ENCODE results near the gene SLIT1.
A peak's percentile ranks its signal among the peaks of the same experiment; 100 is the strongest.

The SLIT1 gene

DNA sequence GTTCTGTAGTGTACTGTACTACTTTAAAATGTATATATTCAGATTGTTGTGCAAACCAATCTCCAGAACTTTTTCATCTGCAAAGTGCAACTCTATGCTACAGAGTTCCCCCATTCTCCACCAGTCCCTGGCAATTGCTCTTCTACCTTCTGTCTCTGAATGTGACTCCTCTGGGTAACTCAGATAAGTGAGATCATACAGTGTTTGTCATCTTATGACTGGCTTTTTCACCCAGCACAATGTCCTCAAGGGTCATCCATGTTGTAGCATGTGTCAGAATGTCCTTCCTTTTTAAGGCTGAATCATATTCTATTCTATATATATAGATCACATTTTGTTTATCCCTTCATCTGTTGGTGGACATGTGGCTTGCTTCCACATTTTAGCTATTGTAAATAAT is 10.8 kb downstream of the SLIT1 start:
- Histone ChIP-seq H3K4me3 (ENCODE audit: low read depth, low read length) (no peak overlapping the region), H3K27ac (no peak overlapping the region), H3K4me2 (ENCODE audit: low read length) (no peak overlapping the region), H3K36me3 (ENCODE audit: control insufficient read depth, insufficient read depth, low read length) (no peaks in the 10 kb centered on the region), H3K9ac (no peak overlapping the region), H2AFZ (no peak overlapping the region), H3K9me3 (ENCODE audit: control insufficient read depth, low read length) (no peaks in the 10 kb centered on the region), H3K79me2 (no peaks in the 10 kb centered on the region), H3K4me1 (no peaks in the 10 kb centered on the region), H3K27me3 (ENCODE audit: control insufficient read depth, insufficient read depth, low read length) (no peaks in the 10 kb centered on the region)
- TF ChIP-seq, protein P1, sequence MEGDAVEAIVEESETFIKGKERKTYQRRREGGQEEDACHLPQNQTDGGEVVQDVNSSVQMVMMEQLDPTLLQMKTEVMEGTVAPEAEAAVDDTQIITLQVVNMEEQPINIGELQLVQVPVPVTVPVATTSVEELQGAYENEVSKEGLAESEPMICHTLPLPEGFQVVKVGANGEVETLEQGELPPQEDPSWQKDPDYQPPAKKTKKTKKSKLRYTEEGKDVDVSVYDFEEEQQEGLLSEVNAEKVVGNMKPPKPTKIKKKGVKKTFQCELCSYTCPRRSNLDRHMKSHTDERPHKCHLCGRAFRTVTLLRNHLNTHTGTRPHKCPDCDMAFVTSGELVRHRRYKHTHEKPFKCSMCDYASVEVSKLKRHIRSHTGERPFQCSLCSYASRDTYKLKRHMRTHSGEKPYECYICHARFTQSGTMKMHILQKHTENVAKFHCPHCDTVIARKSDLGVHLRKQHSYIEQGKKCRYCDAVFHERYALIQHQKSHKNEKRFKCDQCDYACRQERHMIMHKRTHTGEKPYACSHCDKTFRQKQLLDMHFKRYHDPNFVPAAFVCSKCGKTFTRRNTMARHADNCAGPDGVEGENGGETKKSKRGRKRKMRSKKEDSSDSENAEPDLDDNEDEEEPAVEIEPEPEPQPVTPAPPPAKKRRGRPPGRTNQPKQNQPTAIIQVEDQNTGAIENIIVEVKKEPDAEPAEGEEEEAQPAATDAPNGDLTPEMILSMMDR (IDR thresholded peaks at IDR 0.05), result no peak

DNA sequence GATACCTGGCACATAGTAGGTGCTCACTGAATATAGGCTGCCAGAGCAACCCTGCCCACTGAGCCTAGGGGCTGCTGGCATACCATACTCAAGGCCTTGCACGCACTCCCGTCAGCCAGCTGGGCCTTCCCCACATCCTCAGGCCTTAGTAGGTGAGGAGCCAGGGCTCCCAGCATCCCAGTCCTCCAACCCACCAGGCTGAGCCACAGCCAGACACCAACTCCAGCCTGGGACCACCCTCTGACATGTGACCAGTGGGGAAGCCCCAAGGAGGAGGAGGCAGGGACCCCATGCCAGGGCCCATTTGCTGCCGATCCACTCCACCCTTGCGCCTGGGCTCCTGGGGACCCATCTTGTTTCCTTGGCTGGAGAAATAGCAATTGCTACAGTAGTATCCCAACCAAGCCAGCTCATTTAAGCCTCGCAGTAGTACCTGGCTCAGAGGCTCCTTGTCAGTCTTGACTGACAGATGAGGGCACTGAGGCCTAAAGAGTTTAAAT is 11.4 kb downstream of the SLIT1 start:
- Histone ChIP-seq H3K4me1 (no peaks in the 10 kb centered on the region), H3K9me3 (ENCODE audit: control insufficient read depth, low read length) (no peaks in the 10 kb centered on the region), H2AFZ (no peak overlapping the region), H3K79me2 (no peaks in the 10 kb centered on the region), H3K4me3 (ENCODE audit: low read depth, low read length) (no peak overlapping the region), H3K27ac (no peak overlapping the region), H3K27me3 (ENCODE audit: control insufficient read depth, insufficient read depth, low read length) (no peaks in the 10 kb centered on the region), H3K36me3 (ENCODE audit: control insufficient read depth, insufficient read depth, low read length) (no peaks in the 10 kb centered on the region), H3K4me2 (ENCODE audit: low read length) (no peak overlapping the region), H3K9ac (no peak overlapping the region)
- TF ChIP-seq, protein P1 (IDR thresholded peaks at IDR 0.05), result no peak

DNA sequence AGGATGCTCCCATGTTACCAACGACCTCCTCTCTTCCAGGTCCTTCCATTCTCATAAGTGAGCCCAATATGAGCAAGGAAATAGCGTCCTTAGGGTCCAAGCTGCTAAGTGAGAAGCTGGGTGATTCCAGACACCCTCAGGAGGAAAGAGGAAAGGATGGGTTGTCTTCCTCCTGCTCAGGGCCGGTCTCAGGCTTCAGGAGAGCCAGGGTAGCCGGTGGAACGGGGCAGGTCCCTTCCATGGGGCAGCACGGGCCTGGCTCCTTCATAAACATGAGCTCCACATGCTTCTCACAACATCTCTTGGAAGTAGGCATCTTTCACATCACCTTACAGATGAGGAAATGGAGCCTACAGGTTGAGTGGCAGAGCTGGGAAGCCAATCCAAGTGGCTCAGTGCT is 12.7 kb downstream of the SLIT1 start:
- H3K27me3 ChIP-seq (ENCODE audit: control insufficient read depth, insufficient read depth, low read length), result no peaks in the 10 kb centered on the region
- no peaks in the 10 kb centered on the region for H3K79me2 ChIP-seq
- H3K36me3 ChIP-seq (ENCODE audit: control insufficient read depth, insufficient read depth, low read length), result no peaks in the 10 kb centered on the region
- H3K9me3 ChIP-seq (ENCODE audit: control insufficient read depth, low read length), result no peaks in the 10 kb centered on the region
- no peaks in the 10 kb centered on the region for H3K4me1 ChIP-seq
- H3K4me3 ChIP-seq (ENCODE audit: low read depth, low read length), result no peak overlapping the region
- no peak overlapping the region for H3K4me2 ChIP-seq (ENCODE audit: low read length)
- no peak overlapping the region for H3K9ac ChIP-seq
- H3K27ac ChIP-seq, result no peak overlapping the region
- no peak overlapping the region for H2AFZ ChIP-seq
- TF ChIP-seq, protein P1 (IDR thresholded peaks at IDR 0.05), result no peak

DNA sequence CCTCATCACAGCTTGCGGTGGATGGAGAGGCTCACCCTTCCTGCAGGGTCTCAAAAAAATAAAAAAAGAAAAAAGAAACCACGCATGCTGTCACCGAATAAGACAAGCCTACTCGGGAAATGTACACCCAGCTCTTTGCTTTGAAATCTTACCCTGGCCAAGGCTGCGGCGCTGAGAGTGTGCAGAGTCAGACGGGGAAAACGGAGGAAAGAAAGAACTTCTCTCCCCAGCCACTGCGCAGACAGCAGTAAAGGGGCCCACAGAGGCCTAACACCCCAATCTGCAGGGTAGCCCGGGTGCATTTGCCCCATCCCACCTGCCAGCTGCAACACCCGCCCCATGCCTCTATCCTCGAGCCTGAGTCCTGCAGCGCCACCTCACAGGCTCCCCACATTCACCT is 14.8 kb downstream of the SLIT1 start:
- no peaks in the 10 kb centered on the region for H3K9me3 ChIP-seq (ENCODE audit: control insufficient read depth, low read length)
- H3K27ac ChIP-seq, result no peak overlapping the region
- no peaks in the 10 kb centered on the region for H3K4me1 ChIP-seq
- H2AFZ ChIP-seq, result peak overlapping the region; percentile 76
- no peaks in the 10 kb centered on the region for H3K27me3 ChIP-seq (ENCODE audit: control insufficient read depth, insufficient read depth, low read length)
- TF ChIP-seq, protein P1 (IDR thresholded peaks at IDR 0.05), result no peak
- H3K4me3 ChIP-seq (ENCODE audit: low read depth, low read length), result no peak overlapping the region
- H3K9ac ChIP-seq, result no peak overlapping the region
- no peaks in the 10 kb centered on the region for H3K36me3 ChIP-seq (ENCODE audit: control insufficient read depth, insufficient read depth, low read length)
- H3K4me2 ChIP-seq (ENCODE audit: low read length), result no peak overlapping the region
- no peaks in the 10 kb centered on the region for H3K79me2 ChIP-seq

DNA sequence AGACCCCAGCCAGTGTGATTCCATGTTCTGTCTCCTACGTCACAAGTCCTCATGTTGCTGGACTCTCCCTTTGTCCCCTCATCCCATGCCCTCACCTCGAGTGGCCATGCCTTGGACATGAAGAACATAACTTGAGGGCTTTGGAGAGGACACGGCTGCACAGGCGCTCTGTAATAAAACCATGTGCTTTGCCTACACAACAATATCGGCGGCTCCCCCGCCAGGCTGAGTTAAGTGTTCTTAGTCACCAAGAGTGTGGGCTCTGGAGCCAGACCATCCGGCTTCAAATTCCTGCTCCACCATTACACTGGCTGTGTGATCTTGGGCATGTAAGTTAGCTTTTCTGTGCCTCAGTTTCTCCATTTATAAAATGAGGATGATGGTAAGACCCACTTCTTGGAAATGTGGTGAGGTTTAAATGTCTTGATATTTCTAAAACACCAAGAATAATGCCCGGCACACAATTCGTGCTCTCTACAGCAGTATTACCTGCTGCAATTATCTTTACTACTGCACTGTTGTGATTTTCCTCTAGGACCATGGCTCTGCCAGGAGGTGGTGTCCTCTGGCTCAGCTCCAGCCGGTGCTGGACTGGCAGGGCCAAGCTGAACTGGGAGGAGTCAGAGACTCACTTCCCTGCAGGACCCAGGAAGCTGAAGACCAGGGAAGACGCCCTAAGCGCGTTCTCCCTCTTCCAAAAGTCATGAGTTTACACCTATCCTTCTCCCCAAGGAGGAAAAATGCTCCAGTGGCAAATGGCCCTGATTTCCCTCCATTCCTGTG is 15.7 kb downstream of the SLIT1 start:
- H3K9me3 ChIP-seq (ENCODE audit: control insufficient read depth, low read length), result no peaks in the 10 kb centered on the region
- H3K79me2 ChIP-seq, result no peaks in the 10 kb centered on the region
- no peak overlapping the region for H3K9ac ChIP-seq
- H3K27ac ChIP-seq, result no peak overlapping the region
- H3K4me3 ChIP-seq (ENCODE audit: low read depth, low read length), result no peak overlapping the region
- no peaks in the 10 kb centered on the region for H3K27me3 ChIP-seq (ENCODE audit: control insufficient read depth, insufficient read depth, low read length)
- TF ChIP-seq, protein P1 (IDR thresholded peaks at IDR 0.05), result peak; percentile 7
- no peak overlapping the region for H3K4me2 ChIP-seq (ENCODE audit: low read length)
- no peaks in the 10 kb centered on the region for H3K36me3 ChIP-seq (ENCODE audit: control insufficient read depth, insufficient read depth, low read length)
- peak overlapping the region; percentile 76 for H2AFZ ChIP-seq
- no peaks in the 10 kb centered on the region for H3K4me1 ChIP-seq
